SH-SY5Y (cell line): ENCODE measurements around the gene TMEM266.

Experiments used
- GATA2 ChIP-seq: IDR thresholded peaks from 2 replicates; pipeline ENCODE4 v1.6.1; 2011; ENCODE audit warnings: mild to moderate bottlenecking, low read depth, low read length
- GATA3 ChIP-seq: IDR thresholded peaks from 2 replicates; pipeline ENCODE4 v1.6.1; 2011; ENCODE audit warnings: low read depth, mild to moderate bottlenecking, low read length, moderate library complexity

GRCh38 chr15:76034111-76034510, 25.7 kb upstream of the TMEM266 start:
- TF ChIP-seq GATA3 = no peak
- no peak for TF ChIP-seq GATA2
